T-cell (primary cell): ENCODE data around the gene FSTL4. TPM values are rescaled to one million over a fixed set of nuclear protein-coding genes. Genes with fewer than 3 reads are reported as not detected.

Experiments
- ATAC-seq, 4 experiments: fragments of 200-7000 bp in 3 of 4; fragments of 150-1000 bp in 1 of 4; cut with Tn5 transposase; replicated peaks in 1 of 4; 1 replicate in 3 of 4; 2 replicates in 1 of 4; pipeline ENCODE4 v1.10.0; 2021; ENCODE audit warnings: moderate library complexity in 3 of 4, mild to moderate bottlenecking in 2 of 4, moderate number of reproducible peaks in 1 of 4
- CTCF ChIA-PET, 2 donors: fragments of 300-600 bp; sonication (Branson Sonifier 250); formaldehyde crosslinking; loops; one replicate each; lab custom pipeline; 2022; ENCODE audit warnings: antibody characterized with exemption in 2 of 2; lab: Charles Lee
- POLR2A ChIA-PET, 2 donors: fragments of 300-600 bp; sonication (Branson Sonifier 250); formaldehyde crosslinking; loops; one replicate each; lab custom pipeline; 2022; ENCODE audit warnings: antibody characterized with exemption in 2 of 2; lab: Charles Lee
- DNase-seq, 35 experiments: peaks; one replicate each; pipeline versions ENCODE4 v3.0.0 to v3.0.0-alpha.2; 2013 to 2023
- H3K27ac ChIP-seq: one replicate; pipeline ENCODE4 v1.5.1; 2013; ENCODE audit warnings: low read length
- H3K27me3 ChIP-seq, 2 experiments: replicated peaks in 1 of 2; 1 replicate in 1 of 2; 2 replicates in 1 of 2; pipeline versions ENCODE4 v1.6.1 to v1.7.0; 2013; ENCODE audit warnings: low read length in 1 of 2, mixed read lengths in 1 of 2; ENCODE audit not compliant: control insufficient read depth in 2 of 2, insufficient read depth in 2 of 2; ENCODE audit errors: extremely low read depth in 1 of 2
- H3K36me3 ChIP-seq, 2 donors: 1 replicate in 1 of 2; 2 replicates in 1 of 2; pipeline versions ENCODE4 v1.6.1 to v1.7.0; 2013; ENCODE audit warnings: low read length in 1 of 2; ENCODE audit not compliant: control insufficient read depth in 2 of 2, insufficient read depth in 1 of 2; ENCODE audit errors: extremely low read depth in 1 of 2
- H3K4me1 ChIP-seq, 2 experiments: 1 replicate in 1 of 2; 2 replicates in 1 of 2; pipeline versions ENCODE4 v1.6.1 to v1.7.0; 2013; ENCODE audit warnings: low read length in 2 of 2, mixed read lengths in 1 of 2; ENCODE audit not compliant: insufficient read depth in 2 of 2, control insufficient read depth in 1 of 2; ENCODE audit errors: extremely low read depth in 1 of 2
- H3K4me3 ChIP-seq, 2 donors: 1 replicate in 1 of 2; 2 replicates in 1 of 2; pipeline versions ENCODE4 v1.5.1 to v1.7.0; 2013; ENCODE audit warnings: mild to moderate bottlenecking in 2 of 2, low read length in 1 of 2, moderate library complexity in 1 of 2; ENCODE audit not compliant: control insufficient read depth in 1 of 2; ENCODE audit errors: extremely low read depth in 1 of 2
- H3K9me3 ChIP-seq: 2 replicates; pipeline ENCODE4 v1.7.0; 2013
- H3K27ac Mint-ChIP-seq, 2 donors: one replicate each; pipeline ENCODE4 v1.8.0; 2020 to 2021; ENCODE audit warnings: mild to moderate bottlenecking in 2 of 2, mixed read lengths in 2 of 2
- H3K27me3 Mint-ChIP-seq, 2 donors: one replicate each; pipeline ENCODE4 v1.8.0; 2021 to 2022; ENCODE audit warnings: mixed read lengths in 2 of 2
- H3K36me3 Mint-ChIP-seq: one replicate; pipeline ENCODE4 v1.8.0; 2021; ENCODE audit warnings: mixed read lengths
- H3K4me1 Mint-ChIP-seq, 3 donors: one replicate each; pipeline ENCODE4 v1.8.0; 2020 to 2022; ENCODE audit warnings: mixed read lengths in 3 of 3, mild to moderate bottlenecking in 1 of 3
- H3K4me3 Mint-ChIP-seq, 3 donors: one replicate each; pipeline ENCODE4 v1.8.0; 2020 to 2022; ENCODE audit warnings: mild to moderate bottlenecking in 3 of 3, mixed read lengths in 3 of 3, moderate library complexity in 3 of 3
- H3K9me3 Mint-ChIP-seq, 3 donors: one replicate each; pipeline ENCODE4 v1.8.0; 2020 to 2022; ENCODE audit warnings: mixed read lengths in 3 of 3
- WGBS: methylation state at CpG from one replicate; pipeline ENCODE4 v1.1.5; 2013; ENCODE audit warnings: missing lambda C conversion rate; ENCODE audit not compliant: insufficient coverage; 5-methylcytosine and 5-hydroxymethylcytosine counted together
- total RNA-seq, 35 experiments: library from RNA in 6 of 35; stranded (reverse) in 6 of 35; fragments of 120-200 nt in 1 of 35; gene quantifications; one replicate each; pipeline versions ENCODE4 v1.2.1 to v1.2.4 and lab custom pipeline; 2013 to 2026

The FSTL4 gene
- total RNA-seq, 5 donors from 2014 or later (not counting 1 experiment from before 2014, with no cell fraction given), result 1.6 TPM; not detected in 3

DNA sequence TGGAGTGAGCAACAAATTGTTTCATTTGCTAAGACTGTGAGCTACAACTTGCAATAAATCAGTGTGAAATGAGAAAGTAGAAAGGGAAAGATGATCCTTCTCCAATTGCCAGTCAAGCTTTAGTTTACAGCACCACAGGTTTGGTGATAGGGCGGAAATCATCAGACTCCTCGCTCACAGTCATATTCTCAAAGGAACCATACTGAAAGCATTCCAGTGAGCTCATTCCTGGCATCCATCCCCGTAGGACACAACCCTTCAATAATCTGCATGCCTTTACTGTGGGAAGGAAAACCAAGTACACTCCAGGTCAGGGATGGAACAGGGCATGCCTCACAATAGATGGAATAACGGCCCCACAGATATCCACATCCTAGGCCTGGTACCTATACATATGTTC, 80.7 kb downstream of the FSTL4 start:
- 89% methylated on average over 3 of the region's 4 CpGs for WGBS
- ATAC-seq, result no peak
- H3K27ac ChIP-seq, result no peak overlapping the region
- Mint-ChIP-seq H3K27me3 (peaks cover 4 to 8% of the 10 kb centered on the region in 2 donors), H3K27ac (no peak overlapping the region), H3K9me3 (no peaks in the 10 kb centered on the region), H3K4me1 (no peaks in the 10 kb centered on the region), H3K36me3 (no peaks in the 10 kb centered on the region), H3K4me3 (no peak overlapping the region)
- H3K36me3 ChIP-seq, result no peaks in the 10 kb centered on the region
- no peak overlapping the region for H3K4me3 ChIP-seq
- DNase-seq, result no peak
- no peaks in the 10 kb centered on the region for H3K9me3 ChIP-seq
- CTCF ChIA-PET, result no interaction called here
- POLR2A ChIA-PET, result no interaction called here
- H3K27me3 ChIP-seq, result peaks cover 2 to 3% of the 10 kb centered on the region in 2 experiments
- H3K4me1 ChIP-seq, result no peaks in the 10 kb centered on the region

DNA sequence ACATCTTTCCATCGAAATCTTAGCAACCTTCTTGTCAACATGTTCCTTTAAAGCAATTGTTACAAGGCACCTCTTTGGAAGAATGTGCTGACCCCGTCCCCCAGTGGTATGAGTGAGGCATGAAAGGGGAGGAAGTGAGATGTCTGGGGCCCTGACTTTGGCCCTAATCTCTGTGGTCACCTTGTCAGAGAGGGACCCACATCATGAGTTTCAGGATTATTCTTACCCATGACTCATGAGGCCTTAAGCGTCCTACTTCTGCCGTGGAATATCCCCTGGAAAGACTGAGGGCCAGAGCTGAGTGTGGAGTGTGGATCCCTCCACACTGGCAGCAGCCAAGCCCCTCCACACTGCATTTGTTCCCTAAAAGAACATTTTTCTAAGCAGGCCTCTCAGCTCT, 81.2 kb downstream of the FSTL4 start:
- no peak overlapping the region for H3K27ac Mint-ChIP-seq
- Histone ChIP-seq H3K27ac (no peak overlapping the region), H3K4me1 (no peaks in the 10 kb centered on the region), H3K4me3 (no peak overlapping the region), H3K9me3 (no peaks in the 10 kb centered on the region), H3K27me3 (peaks cover 3 to 4% of the 10 kb centered on the region in 2 experiments), H3K36me3 (no peaks in the 10 kb centered on the region)
- no peaks in the 10 kb centered on the region for H3K4me1 Mint-ChIP-seq
- peaks cover 4 to 6% of the 10 kb centered on the region in 2 donors for H3K27me3 Mint-ChIP-seq
- H3K9me3 Mint-ChIP-seq, result no peaks in the 10 kb centered on the region
- H3K36me3 Mint-ChIP-seq, result no peaks in the 10 kb centered on the region
- no peak for ATAC-seq
- no peak for DNase-seq
- ChIA-PET CTCF (no interaction called here), POLR2A (no interaction called here)
- H3K4me3 Mint-ChIP-seq, result no peak overlapping the region
- WGBS, result 40% methylated on average over 1 of the region's 4 CpGs

DNA sequence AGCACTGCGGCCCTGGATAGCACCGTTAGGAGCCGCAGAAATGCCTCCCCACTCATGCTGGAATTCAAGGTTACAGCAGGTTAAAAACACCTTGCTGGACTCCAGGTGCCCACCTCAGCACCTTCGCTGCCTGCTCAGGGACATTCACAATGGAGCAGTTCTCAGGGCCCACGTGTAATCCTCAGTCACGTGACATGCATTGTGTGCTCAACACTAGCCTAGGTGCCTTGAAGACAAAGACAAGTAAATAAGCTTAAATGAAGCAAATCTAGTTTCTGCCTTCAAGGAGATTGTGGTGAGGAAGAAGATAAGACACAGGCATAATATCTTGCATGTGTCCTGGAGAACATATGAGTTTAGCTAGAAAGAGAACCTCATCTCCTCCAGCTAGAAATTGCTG, 82.1 kb downstream of the FSTL4 start:
- ATAC-seq (no peak), DNase-seq (no peak)
- Mint-ChIP-seq H3K9me3 (no peaks in the 10 kb centered on the region), H3K27ac (no peak overlapping the region), H3K27me3 (no peaks in the 10 kb centered on the region), H3K4me1 (no peaks in the 10 kb centered on the region), H3K36me3 (no peaks in the 10 kb centered on the region), H3K4me3 (no peak overlapping the region)
- no peak overlapping the region for H3K27ac ChIP-seq
- H3K27me3 ChIP-seq, result peaks cover 0 to 4% of the 10 kb centered on the region in 2 experiments
- 82% methylated on average over 6 of the region's 6 CpGs for WGBS
- H3K9me3 ChIP-seq, result no peaks in the 10 kb centered on the region
- no peaks in the 10 kb centered on the region for H3K36me3 ChIP-seq
- POLR2A ChIA-PET, result no interaction called here
- no peak overlapping the region for H3K4me3 ChIP-seq
- CTCF ChIA-PET, result no interaction called here
- no peaks in the 10 kb centered on the region for H3K4me1 ChIP-seq

DNA sequence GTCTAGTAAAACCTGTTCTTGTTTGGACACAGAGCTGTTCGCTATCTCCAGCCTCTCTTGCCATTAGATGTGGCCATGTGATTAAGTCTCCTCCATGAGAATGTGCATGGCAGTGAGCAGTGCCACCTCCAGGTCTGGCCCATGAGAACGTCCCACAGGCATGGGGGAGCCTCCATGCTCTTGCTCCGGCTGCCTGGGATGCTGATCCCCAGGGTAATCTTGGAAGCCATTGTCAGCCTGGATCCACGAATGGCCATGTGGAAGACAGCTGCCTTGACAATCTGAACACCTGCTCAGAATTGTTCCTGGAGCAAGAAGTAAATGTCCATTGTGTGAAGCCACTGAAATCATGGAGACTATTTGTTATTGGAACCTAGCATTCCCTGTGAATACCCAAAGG, 83.5 kb downstream of the FSTL4 start:
- POLR2A ChIA-PET, result no interaction called here
- Histone ChIP-seq H3K9me3 (no peaks in the 10 kb centered on the region), H3K27ac (no peak overlapping the region)

DNA sequence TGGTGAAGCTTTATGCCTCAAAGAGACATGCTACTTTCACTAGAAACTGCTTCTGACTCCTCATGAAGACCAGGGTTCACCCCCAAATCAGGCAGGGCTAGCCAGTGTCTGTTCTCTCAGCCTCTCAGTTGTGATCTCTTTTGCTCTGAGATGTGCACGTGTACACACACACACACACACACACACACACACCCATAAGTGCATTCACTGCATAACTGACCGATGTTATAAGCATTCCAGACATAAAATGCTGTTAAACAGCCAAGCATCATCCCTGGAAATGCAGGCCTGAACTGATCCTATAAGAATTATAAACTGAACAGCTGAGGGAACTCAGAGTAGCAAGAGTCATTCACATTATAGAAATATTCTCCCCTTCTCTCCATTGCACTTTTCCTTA, 85.0 kb downstream of the FSTL4 start:
- Histone ChIP-seq H3K4me1 (no peaks in the 10 kb centered on the region), H3K9me3 (no peaks in the 10 kb centered on the region), H3K4me3 (no peak overlapping the region), H3K27ac (no peak overlapping the region), H3K36me3 (no peaks in the 10 kb centered on the region), H3K27me3 (peaks cover 0 to 16% of the 10 kb centered on the region in 2 experiments)
- Mint-ChIP-seq H3K36me3 (no peaks in the 10 kb centered on the region), H3K4me3 (no peak overlapping the region), H3K4me1 (no peaks in the 10 kb centered on the region), H3K27me3 (peaks cover 3 to 9% of the 10 kb centered on the region in 2 donors), H3K9me3 (no peaks in the 10 kb centered on the region), H3K27ac (no peak overlapping the region)
- ChIA-PET POLR2A (no interaction called here), CTCF (interaction anchor here in 1 of 2 donors (0.6 kb wide), 1 partner anchor 186 kb away, joined by 7 read pairs; no protein-coding TSS in a partner anchor)
- DNase-seq (no peak), ATAC-seq (no peak)
- 79% methylated on average over 2 of the region's 2 CpGs for WGBS

More for the DNA sequence above, 83.5 kb downstream of the FSTL4 start:
- Mint-ChIP-seq H3K36me3 (no peaks in the 10 kb centered on the region), H3K9me3 (no peaks in the 10 kb centered on the region), H3K4me3 (no peak overlapping the region), H3K27me3 (peaks cover 2 to 7% of the 10 kb centered on the region in 2 donors), H3K4me1 (no peaks in the 10 kb centered on the region), H3K27ac (no peak overlapping the region)
- H3K36me3 ChIP-seq, result no peaks in the 10 kb centered on the region
- ATAC-seq (no peak), DNase-seq (no peak)
- no peaks in the 10 kb centered on the region for H3K4me1 ChIP-seq
- CTCF ChIA-PET, result interaction anchor here in 1 of 2 donors (0.6 kb wide), 1 partner anchor 13 kb away, joined by 3 read pairs; no protein-coding TSS in a partner anchor
- H3K4me3 ChIP-seq, result no peak overlapping the region
- WGBS, result 51% methylated on average over 4 of the region's 4 CpGs
- peaks cover 0 to 11% of the 10 kb centered on the region in 2 experiments for H3K27me3 ChIP-seq

DNA sequence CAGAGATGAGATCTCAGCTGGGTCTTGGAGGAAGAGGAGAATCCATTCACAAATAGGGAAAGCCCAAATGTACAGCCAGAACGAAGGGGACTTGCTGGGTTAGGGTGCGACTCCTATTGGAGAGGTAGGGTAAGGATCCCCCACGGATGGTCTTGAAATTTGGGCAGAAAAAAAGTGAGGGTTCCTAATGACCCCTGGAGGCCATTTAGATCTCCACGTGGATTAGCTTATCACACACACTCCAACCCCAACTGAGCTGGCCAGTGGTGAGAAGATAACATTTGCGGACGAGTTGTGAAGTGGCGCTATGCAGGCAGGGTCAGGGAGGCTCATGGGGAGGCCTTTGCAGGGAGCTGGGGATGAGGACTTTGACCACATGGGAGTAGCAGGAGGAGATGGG, 86.0 kb downstream of the FSTL4 start:
- Histone ChIP-seq H3K27ac (no peak overlapping the region), H3K4me3 (no peak overlapping the region), H3K4me1 (no peaks in the 10 kb centered on the region), H3K27me3 (peaks cover 0 to 16% of the 10 kb centered on the region in 2 experiments), H3K9me3 (no peaks in the 10 kb centered on the region), H3K36me3 (no peaks in the 10 kb centered on the region)
- Mint-ChIP-seq H3K36me3 (no peaks in the 10 kb centered on the region), H3K27me3 (peaks cover 3 to 9% of the 10 kb centered on the region in 2 donors), H3K4me1 (no peaks in the 10 kb centered on the region), H3K9me3 (no peaks in the 10 kb centered on the region), H3K27ac (no peak overlapping the region), H3K4me3 (no peak overlapping the region)
- ATAC-seq, result no peak
- CTCF ChIA-PET, result no interaction called here
- POLR2A ChIA-PET, result no interaction called here
- no peak for DNase-seq
- 83% methylated on average over 2 of the region's 7 CpGs for WGBS

DNA sequence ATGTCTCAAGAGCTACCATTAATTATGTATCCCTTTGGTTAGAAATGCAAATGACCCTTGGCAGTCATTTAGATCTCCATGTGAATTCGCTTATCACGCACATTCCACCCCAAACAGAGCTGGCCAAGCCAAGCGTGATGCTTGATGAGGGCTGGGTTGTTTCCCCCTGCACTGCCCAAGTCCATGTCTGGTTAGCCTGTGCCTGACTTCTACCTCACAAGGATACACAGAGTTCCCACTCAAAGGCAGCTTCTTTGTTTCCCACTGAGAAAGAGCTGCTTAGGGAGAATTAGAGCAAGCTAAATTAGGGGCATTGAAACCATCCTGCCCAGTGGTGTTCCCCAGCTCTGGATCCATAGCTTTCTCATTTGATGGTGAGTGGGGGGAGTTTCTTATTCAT, 87.2 kb downstream of the FSTL4 start:
- no peak for ATAC-seq
- H3K9me3 ChIP-seq, result no peaks in the 10 kb centered on the region

More for the DNA sequence above, 87.2 kb downstream of the FSTL4 start:
- H3K4me1 ChIP-seq, result no peaks in the 10 kb centered on the region
- H3K27me3 Mint-ChIP-seq, result peaks cover 3 to 9% of the 10 kb centered on the region in 2 donors
- no CpG with 5 or more reads among the region's 3 CpGs for WGBS
- ChIA-PET CTCF (no interaction called here), POLR2A (interaction anchor here in 1 of 2 donors (0.5 kb wide), 1 partner anchor 19 kb away, joined by 3 read pairs; no protein-coding TSS in a partner anchor)
- H3K36me3 Mint-ChIP-seq, result no peaks in the 10 kb centered on the region
- H3K4me1 Mint-ChIP-seq, result no peaks in the 10 kb centered on the region
- H3K27ac Mint-ChIP-seq, result no peak overlapping the region
- no peak overlapping the region for H3K4me3 ChIP-seq
- no peaks in the 10 kb centered on the region for H3K9me3 Mint-ChIP-seq
- DNase-seq, result no peak
- no peak overlapping the region for H3K27ac ChIP-seq
- no peak overlapping the region for H3K4me3 Mint-ChIP-seq
- no peaks in the 10 kb centered on the region for H3K36me3 ChIP-seq
- peaks cover 0 to 16% of the 10 kb centered on the region in 2 experiments for H3K27me3 ChIP-seq
